Activated T-cell treated with anti-CD3 and anti-CD28 coated beads, Interleukin-2, amount 50 U/mL, for 72 hours (primary cell): Measurements from ENCODE around the gene ZNF358. TPM values are rescaled to one million over a fixed set of nuclear protein-coding genes. Genes with fewer than 3 reads are reported as not detected.

Experiments used
- ATAC-seq, 2 donors: fragments of 150-1000 bp; cut with Tn5 transposase; replicated peaks in 1 of 2; 2 replicates each; pipeline ENCODE4 v1.10.0; 2021; ENCODE audit warnings: moderate library complexity in 2 of 2, mild to moderate bottlenecking in 1 of 2
- DNase-seq, 2 donors: peaks; one replicate each; pipeline ENCODE4 v3.0.0; 2021 to 2022; ENCODE audit warnings: mixed read lengths in 1 of 2
- H3K27ac Mint-ChIP-seq: one replicate; pipeline ENCODE4 v1.8.0; 2022; ENCODE audit warnings: mild to moderate bottlenecking, moderate library complexity, mixed read lengths
- H3K27me3 Mint-ChIP-seq: one replicate; pipeline ENCODE4 v1.8.0; 2022; ENCODE audit warnings: low read depth, mixed read lengths
- H3K36me3 Mint-ChIP-seq, 2 donors: one replicate each; pipeline ENCODE4 v1.8.0; 2022; ENCODE audit warnings: mixed read lengths in 2 of 2, mild to moderate bottlenecking in 1 of 2; ENCODE audit not compliant: insufficient read depth in 2 of 2
- H3K4me1 Mint-ChIP-seq: one replicate; pipeline ENCODE4 v1.8.0; 2022; ENCODE audit warnings: low read depth, mixed read lengths
- H3K4me3 Mint-ChIP-seq, 2 donors: one replicate each; pipeline ENCODE4 v1.8.0; 2022; ENCODE audit warnings: mild to moderate bottlenecking in 2 of 2, mixed read lengths in 2 of 2, moderate library complexity in 2 of 2
- H3K9me3 Mint-ChIP-seq, 2 donors: one replicate each; pipeline ENCODE4 v1.8.0; 2022; ENCODE audit warnings: mixed read lengths in 2 of 2
- total RNA-seq, 2 donors: library from RNA; stranded (reverse); gene quantifications; one replicate each; pipeline ENCODE4 v1.2.3, GENCODE V29; 2022

The ZNF358 gene
- total RNA-seq, 2 donors from 2014 or later, result 13.6 to 14.1 TPM

DNA sequence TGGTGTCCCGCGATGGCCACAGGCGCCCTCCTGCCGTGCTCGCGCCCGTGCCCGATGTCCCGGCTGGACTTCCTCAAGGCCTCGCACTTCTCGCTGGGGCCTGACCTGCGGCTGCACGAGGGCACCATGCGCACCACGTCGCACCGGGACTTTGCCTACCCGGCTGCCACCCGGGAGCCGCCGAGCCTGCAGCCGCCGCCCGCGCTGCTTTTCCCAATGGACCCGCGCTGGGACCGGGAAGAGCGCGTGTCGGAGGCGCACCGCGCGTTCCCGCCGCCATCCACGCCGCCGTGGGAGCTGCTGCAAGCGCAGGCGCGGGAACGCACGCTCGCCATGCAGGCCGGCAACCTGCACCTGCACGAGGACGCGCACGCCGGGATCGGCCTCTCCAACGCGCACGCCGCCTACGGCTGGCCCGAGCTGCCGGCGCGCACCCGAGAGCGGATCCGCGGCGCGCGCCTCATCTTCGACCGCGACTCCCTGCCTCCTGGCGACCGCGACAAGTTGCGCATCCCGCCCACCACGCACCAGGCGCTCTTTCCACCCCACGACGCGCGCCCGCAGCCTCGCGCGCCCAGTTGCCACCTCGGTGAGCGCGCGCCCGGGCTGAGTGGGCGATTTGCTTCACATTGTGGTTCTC is 15.0 kb upstream of the ZNF358 start:
- Mint-ChIP-seq H3K4me1 (peaks cover 5% of the 10 kb centered on the region), H3K9me3 (no peaks in the 10 kb centered on the region), H3K27me3 (peaks cover 36% of the 10 kb centered on the region), H3K4me3 (peak overlapping the region; percentile 74 to 76), H3K27ac (no peak overlapping the region), H3K36me3 (peaks cover 0 to 2% of the 10 kb centered on the region in 2 donors)
- peak; percentile 64 to 69 for DNase-seq
- ATAC-seq, result peak; percentile 70

DNA sequence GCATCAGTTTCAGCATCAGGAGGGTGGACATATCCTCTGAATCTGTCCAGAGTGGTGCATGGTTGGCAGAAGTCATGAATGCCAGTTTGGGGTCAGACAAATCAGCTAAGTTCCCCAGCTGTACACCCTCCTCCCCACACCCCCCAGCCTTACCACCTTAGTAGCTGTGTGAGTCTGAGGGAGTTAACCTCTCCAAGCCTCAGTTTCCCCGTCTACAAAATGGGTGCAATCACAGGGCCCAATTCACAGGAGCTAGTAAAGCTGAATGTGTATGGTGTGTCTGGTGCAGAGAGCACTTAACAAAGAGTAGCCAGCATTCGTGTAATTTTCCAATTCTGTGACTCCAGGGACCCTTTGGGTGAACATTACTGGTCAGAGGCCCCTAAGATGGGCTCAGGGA is 13.4 kb upstream of the ZNF358 start:
- Mint-ChIP-seq H3K9me3 (no peaks in the 10 kb centered on the region), H3K4me1 (peaks cover 14% of the 10 kb centered on the region), H3K27ac (no peak overlapping the region), H3K4me3 (no peak overlapping the region), H3K36me3 (peaks cover 0 to 2% of the 10 kb centered on the region in 2 donors), H3K27me3 (peaks cover 46% of the 10 kb centered on the region)
- ATAC-seq, result no peak
- DNase-seq, result no peak

DNA sequence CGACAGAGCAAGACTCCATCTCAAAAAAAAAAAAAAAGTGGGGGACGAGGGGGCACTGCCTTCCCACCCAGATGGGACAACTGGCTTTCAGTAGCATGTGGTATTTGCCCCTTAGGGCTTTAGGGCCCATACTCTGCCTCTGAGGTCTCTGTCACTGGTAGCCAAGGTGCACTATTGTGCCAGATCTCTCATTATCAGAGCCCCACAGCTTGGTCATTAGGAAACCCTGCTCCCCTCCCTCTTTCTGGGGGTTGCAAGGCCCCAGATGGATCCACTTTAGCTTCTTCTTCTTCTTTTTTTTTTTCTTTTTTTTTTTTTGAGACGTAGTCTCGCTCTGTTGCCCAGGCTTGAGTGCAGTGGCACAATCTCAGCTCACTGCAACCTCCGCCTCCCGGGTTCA is 11.2 kb upstream of the ZNF358 start:
- no peak overlapping the region for H3K27ac Mint-ChIP-seq
- no peak for ATAC-seq
- H3K4me3 Mint-ChIP-seq, result peak overlapping the region in 1 of 2 donors; percentile 45
- H3K36me3 Mint-ChIP-seq, result peaks cover 0 to 2% of the 10 kb centered on the region in 2 donors
- no peaks in the 10 kb centered on the region for H3K9me3 Mint-ChIP-seq
- peaks cover 14% of the 10 kb centered on the region for H3K4me1 Mint-ChIP-seq
- H3K27me3 Mint-ChIP-seq, result peaks cover 32% of the 10 kb centered on the region
- no peak for DNase-seq

DNA sequence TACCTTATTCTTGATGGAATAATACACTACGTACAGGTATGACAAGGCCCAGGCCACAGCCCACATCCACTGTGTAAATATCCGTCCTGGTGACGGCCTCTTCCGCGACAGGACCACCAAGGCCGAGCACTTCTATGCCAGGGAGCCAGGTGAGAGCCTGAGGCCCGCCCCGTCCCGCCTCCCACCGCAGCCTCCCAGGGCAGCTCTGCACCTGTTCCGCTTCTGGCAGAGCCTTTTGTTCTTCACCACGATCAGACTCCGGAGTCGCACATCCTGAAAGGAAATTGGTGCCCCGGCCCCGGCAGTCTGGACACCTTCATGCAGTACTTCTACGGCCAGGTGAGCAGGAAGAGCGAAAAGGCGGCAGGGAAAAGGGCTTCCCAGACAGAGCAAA is 10.6 kb upstream of the ZNF358 start:
- Mint-ChIP-seq H3K27ac (no peak overlapping the region), H3K9me3 (no peaks in the 10 kb centered on the region), H3K36me3 (peaks cover 0 to 2% of the 10 kb centered on the region in 2 donors), H3K4me1 (peaks cover 14% of the 10 kb centered on the region), H3K27me3 (peaks cover 32% of the 10 kb centered on the region), H3K4me3 (peak overlapping the region; percentile 45 to 62)
- no peak for ATAC-seq
- DNase-seq, result no peak

DNA sequence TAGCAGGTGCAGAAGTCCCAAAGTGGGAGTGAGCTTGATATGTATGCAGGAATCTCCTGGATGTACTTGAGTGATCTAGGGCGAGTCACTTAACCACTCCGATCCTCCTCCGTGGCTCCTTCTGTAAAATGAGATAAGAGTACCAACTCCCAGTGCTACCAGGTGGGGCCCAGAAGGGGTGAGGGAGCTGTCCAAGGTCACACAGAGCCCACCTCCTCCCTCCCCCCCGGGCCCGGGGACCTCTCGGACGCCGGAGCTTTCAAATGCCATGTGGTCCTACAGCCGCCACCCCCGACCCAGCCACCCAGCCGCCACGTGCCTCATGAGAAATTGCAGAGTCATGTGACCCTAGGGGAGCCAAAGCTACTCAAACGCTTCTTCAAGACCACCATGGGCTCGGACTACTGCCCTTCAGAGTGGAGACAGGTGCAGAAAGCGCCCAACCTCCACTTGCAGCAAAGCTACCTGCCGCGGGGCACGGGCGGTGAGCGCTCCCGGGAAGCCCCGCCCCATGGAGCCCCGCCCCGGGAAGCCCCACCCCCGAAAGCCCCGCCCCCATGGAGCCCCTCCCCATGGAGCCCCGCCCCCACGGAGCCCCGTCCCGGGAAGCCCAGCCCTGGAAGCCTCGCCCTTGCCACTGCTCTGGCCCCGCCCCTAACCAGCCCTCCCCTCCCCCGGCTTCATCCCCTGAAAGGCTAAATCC is 10.1 kb upstream of the ZNF358 start:
- peaks cover 0 to 2% of the 10 kb centered on the region in 2 donors for H3K36me3 Mint-ChIP-seq
- ATAC-seq (peak; percentile 50 to 59), DNase-seq (peak; percentile 46 to 51)
- H3K4me1 Mint-ChIP-seq, result peaks cover 14% of the 10 kb centered on the region
- peaks cover 32% of the 10 kb centered on the region for H3K27me3 Mint-ChIP-seq
- H3K9me3 Mint-ChIP-seq, result no peaks in the 10 kb centered on the region
- peak overlapping the region; percentile 45 to 62 for H3K4me3 Mint-ChIP-seq
- no peak overlapping the region for H3K27ac Mint-ChIP-seq

DNA sequence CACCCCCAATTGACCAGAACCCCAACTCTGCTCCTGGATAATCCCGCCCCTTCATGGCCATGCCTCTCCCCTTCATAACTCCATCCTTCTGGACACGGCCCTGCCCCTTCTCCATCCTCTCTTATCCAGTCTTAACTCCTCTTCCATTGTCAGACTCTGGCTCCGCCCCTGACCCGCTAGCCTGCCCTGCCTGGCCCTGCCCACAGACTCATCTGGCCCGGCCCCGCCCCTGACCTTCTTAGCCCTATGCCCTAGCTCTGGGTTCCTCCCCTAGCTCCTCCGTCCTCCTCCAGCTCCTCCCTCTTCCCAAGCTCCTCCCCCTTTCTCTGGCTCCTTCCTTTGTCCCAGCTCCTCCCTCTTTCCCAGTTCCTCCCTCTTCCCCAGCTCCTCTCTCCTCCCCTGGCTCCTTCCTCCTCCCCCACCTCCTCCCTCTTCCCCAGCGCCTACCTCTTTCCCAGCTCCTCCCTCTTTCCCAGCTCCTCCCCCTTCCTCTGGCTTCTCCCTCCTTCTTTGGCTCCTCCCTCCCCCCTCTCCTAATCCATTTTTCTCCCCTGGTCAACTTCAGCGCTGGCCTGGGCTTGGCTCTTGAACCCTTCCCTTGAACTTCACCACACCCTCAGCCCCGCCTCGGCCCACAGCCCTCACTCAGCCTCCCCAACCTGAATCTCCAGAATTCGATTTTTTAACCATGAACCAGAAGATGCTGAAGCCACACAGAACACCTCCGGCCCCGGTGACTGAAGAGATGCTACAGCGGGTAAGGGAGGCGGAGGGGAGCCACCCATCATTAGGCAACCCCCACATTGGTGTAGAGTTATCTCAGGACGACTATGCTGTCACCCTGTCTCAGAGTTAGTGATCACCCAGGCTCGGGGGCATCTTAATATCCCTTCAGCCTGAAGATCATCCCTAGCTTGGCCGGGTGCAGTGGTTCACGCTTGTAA is 9.2 kb upstream of the ZNF358 start:
- H3K4me3 Mint-ChIP-seq, result peak overlapping the region; percentile 53 to 61
- ATAC-seq (peak; percentile 84 to 88), DNase-seq (peak; percentile 75 to 77)
- no peaks in the 10 kb centered on the region for H3K9me3 Mint-ChIP-seq
- peaks cover 14% of the 10 kb centered on the region for H3K4me1 Mint-ChIP-seq
- peaks cover 0 to under 1% of the 10 kb centered on the region in 2 donors for H3K36me3 Mint-ChIP-seq
- H3K27ac Mint-ChIP-seq, result no peak overlapping the region
- peaks cover 27% of the 10 kb centered on the region for H3K27me3 Mint-ChIP-seq

DNA sequence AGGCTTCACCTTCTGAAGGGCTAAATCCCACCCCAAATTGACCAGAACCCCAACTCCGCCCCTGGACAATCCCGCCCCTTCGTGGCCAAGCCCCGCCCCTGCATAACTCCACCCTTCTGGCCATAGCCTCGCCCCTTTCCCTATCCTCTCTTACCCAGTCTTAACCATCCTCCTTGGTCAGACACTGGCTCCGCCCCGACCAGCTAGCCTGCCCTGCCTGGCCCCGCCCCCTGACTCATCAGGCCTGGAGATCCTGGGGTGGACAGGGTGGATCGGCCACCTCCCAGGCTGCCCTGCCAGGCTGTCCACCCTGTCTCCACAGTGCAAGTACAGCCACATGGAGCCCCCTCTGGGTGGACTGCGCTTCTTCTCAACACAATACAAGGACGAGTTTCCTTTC is 8.0 kb upstream of the ZNF358 start:
- DNase-seq, result peak; percentile 46
- H3K36me3 Mint-ChIP-seq, result no peaks in the 10 kb centered on the region
- H3K27me3 Mint-ChIP-seq, result peaks cover 19% of the 10 kb centered on the region
- peaks cover 14% of the 10 kb centered on the region for H3K4me1 Mint-ChIP-seq
- no peak overlapping the region for H3K4me3 Mint-ChIP-seq
- ATAC-seq, result peak in 1 of 2 donors; percentile 47
- H3K27ac Mint-ChIP-seq, result no peak overlapping the region
- H3K9me3 Mint-ChIP-seq, result no peaks in the 10 kb centered on the region

DNA sequence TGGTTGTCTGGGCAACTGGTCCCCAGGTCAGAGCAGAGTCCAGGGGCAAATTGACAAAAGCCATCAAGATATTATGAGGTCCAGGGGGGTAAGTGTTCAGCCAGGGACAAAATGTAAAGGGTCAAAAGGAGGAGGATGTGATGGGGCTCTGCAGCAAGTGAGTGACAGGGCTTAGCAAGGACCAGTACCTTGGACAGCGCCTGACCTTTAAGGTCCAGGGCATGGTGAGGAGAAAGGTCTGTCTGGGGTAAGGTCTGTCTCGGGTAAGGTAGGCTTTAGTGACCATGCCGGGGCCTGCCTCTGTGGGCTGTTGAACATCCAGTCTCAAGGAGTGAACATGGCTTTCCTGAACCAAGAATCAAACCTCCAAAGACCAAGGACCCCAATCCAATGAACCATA is 6.3 kb upstream of the ZNF358 start:
- Mint-ChIP-seq H3K9me3 (no peaks in the 10 kb centered on the region), H3K27ac (no peak overlapping the region), H3K27me3 (peaks cover 17% of the 10 kb centered on the region), H3K4me3 (no peak overlapping the region), H3K36me3 (no peaks in the 10 kb centered on the region), H3K4me1 (peaks cover 14% of the 10 kb centered on the region)
- DNase-seq, result no peak
- no peak for ATAC-seq

DNA sequence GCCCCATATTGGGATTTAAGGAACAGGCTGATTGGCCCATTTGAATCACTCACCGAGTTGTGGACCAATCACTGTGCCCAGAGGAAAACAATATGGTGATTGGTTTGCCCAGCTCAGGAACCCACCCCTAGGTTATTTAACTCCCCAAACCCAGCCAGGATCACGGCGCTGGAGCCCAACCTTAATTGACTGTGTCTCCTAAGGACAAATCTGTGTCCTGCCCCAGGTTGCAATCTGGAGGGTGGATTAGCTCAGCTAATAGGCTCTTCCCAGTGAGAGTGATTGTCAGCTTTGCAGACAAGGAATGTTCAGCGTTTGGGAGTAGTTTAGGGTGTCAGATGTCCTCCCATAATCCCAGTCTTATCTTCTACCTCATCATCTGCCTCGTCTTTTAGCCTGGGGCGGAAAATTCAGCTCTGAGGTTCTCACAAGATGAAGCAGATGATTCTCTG is 3.5 kb upstream of the ZNF358 start:
- DNase-seq (no peak), ATAC-seq (no peak)
- no peaks in the 10 kb centered on the region for H3K9me3 Mint-ChIP-seq
- peaks cover 19% of the 10 kb centered on the region for H3K27me3 Mint-ChIP-seq
- H3K4me1 Mint-ChIP-seq, result peaks cover 17% of the 10 kb centered on the region
- no peak overlapping the region for H3K4me3 Mint-ChIP-seq
- H3K36me3 Mint-ChIP-seq, result peaks cover 4% of the 10 kb centered on the region in 2 donors
- no peak overlapping the region for H3K27ac Mint-ChIP-seq

DNA sequence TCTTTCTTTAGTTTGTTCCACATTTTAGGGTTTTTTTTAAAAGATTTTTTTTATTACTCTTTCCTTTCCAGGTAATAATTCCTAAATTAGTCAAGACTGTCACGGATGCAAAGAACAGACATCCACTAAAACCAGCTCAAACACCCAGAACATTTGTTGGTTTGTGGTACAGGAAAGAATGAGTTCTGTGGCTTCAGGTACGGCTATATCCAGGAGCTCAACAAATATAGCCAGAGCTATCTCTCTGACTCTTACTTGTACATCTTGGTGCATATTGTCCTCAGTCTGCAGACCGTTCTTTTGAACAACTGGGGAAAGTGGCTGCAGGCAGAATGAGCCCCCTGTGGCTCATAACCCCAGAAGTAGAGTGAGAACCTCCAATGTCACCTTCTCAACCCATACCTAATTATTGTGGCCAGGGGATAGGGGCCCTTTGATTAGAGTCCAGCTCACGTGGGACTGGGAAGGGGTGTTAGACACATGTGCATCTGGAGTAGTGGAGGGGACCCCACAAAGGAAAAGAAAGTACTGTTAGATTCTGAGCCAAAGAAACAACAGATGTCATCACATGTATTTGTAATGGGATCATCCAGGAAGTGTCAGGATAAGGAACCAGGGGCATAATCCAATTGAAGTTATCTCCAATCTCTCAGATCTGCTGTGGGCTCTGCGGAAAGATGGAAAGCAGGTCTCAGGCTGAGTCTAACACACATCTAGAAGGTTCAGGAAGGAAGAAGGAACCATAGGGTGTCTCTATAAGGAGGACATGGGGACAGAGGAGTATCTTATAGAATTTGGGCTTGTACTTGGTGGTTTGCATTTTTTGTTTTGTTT is 1.9 kb upstream of the ZNF358 start:
- no peaks in the 10 kb centered on the region for H3K9me3 Mint-ChIP-seq
- ATAC-seq (no peak), DNase-seq (no peak)
- peaks cover 4% of the 10 kb centered on the region in 2 donors for H3K36me3 Mint-ChIP-seq
- no peak overlapping the region for H3K27ac Mint-ChIP-seq
- peaks cover 21% of the 10 kb centered on the region for H3K4me1 Mint-ChIP-seq
- peak overlapping the region in 1 of 2 donors; percentile 0 for H3K4me3 Mint-ChIP-seq
- peaks cover 19% of the 10 kb centered on the region for H3K27me3 Mint-ChIP-seq

DNA sequence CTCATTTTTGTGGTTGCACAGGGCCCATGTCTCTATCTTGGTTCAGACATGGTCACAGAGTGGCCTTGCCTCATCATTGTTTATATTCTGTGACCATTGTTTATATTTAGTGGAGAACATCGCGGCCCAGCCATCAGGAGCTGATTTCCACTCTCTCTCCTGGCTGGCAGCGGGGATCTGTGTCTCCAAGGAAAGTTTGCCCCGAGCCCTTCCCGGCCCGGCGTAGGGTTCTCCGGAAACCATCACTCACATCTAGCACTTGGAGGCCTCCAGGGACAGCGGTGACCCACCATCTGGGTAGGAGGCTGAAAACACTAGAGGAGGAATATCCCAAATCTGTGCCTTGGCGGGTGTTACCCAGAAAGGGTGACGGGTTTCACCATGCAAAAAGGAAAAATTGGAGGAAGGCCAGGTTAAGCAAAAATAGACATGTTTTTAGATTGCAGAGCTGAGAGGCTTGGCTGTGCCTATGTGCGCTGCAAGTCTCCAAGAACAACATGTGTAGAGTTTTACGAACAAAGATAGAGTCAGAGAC is 726 bp upstream of the ZNF358 start:
- peaks cover 21% of the 10 kb centered on the region for H3K4me1 Mint-ChIP-seq
- no peaks in the 10 kb centered on the region for H3K9me3 Mint-ChIP-seq

DNA sequence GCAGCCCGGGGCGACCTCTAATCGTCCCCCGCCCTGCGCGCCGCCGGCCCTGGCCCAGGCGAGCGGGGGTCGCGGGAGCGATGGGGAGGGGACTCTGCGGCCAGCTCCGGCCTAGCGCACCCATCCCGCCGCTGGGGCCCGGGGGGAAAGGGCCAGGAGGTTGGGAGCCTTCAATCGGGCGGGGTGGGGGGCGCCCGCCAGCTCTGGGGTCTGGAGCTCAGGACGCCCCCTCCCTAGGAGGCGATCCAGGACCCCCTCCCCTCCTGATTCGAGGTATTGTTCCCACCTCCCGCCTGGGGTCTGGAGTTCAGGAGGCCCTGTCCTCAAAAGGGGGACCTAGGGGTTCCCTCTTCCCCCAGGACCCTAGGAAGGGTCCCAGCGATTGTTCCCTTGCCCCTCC is 430 bp downstream of the ZNF358 start:
- DNase-seq, result no peak
- Mint-ChIP-seq H3K9me3 (no peaks in the 10 kb centered on the region), H3K27ac (no peak overlapping the region), H3K4me1 (peaks cover 21% of the 10 kb centered on the region), H3K4me3 (peak overlapping the region; percentile 63 to 76), H3K27me3 (peaks cover 19% of the 10 kb centered on the region), H3K36me3 (peaks cover 4% of the 10 kb centered on the region in 2 donors)
- peak; percentile 4 to 14 for ATAC-seq

More for the DNA sequence above, 726 bp upstream of the ZNF358 start:
- ATAC-seq, result no peak
- Mint-ChIP-seq H3K36me3 (peaks cover 4% of the 10 kb centered on the region in 2 donors), H3K27ac (peak overlapping the region; percentile 46), H3K27me3 (peaks cover 19% of the 10 kb centered on the region), H3K4me3 (peak overlapping the region; percentile 82 to 89)
- DNase-seq, result no peak
